ENCODE data around the gene PPP2R5D.

- TF ChIP-seq, protein P1, sequence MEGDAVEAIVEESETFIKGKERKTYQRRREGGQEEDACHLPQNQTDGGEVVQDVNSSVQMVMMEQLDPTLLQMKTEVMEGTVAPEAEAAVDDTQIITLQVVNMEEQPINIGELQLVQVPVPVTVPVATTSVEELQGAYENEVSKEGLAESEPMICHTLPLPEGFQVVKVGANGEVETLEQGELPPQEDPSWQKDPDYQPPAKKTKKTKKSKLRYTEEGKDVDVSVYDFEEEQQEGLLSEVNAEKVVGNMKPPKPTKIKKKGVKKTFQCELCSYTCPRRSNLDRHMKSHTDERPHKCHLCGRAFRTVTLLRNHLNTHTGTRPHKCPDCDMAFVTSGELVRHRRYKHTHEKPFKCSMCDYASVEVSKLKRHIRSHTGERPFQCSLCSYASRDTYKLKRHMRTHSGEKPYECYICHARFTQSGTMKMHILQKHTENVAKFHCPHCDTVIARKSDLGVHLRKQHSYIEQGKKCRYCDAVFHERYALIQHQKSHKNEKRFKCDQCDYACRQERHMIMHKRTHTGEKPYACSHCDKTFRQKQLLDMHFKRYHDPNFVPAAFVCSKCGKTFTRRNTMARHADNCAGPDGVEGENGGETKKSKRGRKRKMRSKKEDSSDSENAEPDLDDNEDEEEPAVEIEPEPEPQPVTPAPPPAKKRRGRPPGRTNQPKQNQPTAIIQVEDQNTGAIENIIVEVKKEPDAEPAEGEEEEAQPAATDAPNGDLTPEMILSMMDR (IDR thresholded peaks at IDR 0.05; ENCODE audit: low read depth, low read length, poor library complexity, severe bottlenecking), result no peak
- TF ChIP-seq EZH2phosphoT487 (IDR thresholded peaks at IDR 0.05; ENCODE audit: borderline replicate concordance, low read length), result no peak
Observed at GRCh38 chr6:42989923-42990322, 5.6 kb downstream of the PPP2R5D start.

Measured in DOHH2 (cell line).